ENCODE measurements around the gene MAML2.

- no peak for TF ChIP-seq CTCF (IDR thresholded peaks at IDR 0.05)
- no peak for TF ChIP-seq POLR2A (IDR thresholded peaks at IDR 0.05; ENCODE audit: low read depth)
- no peak for TF ChIP-seq EP300 (IDR thresholded peaks at IDR 0.05)
Measured at GRCh38 chr11:96160732-96161306, 182.2 kb downstream of the MAML2 start.

All from esophagus muscularis mucosa (tissue), 4 donors.